GM12864 (cell line): Measurements from ENCODE around the gene GPBP1.
"Not testable (repeated sequence)": the region's sequence is repeated elsewhere in the genome, so short reads cannot be mapped to it uniquely, and the experiment has no call there.

Source experiments
- DNase-seq: peaks from one replicate; pipeline ENCODE4 v3.0.0-alpha.2; 2011; ENCODE audit warnings: low read depth
- H3K4me3 ChIP-seq: 2 replicates; pipeline ENCODE4 v1.5.1; 2011; ENCODE audit warnings: mild to moderate bottlenecking, low read depth, low read length, control low read depth
- CTCF ChIP-seq: IDR thresholded peaks from 2 replicates; pipeline ENCODE4 v1.5.1; 2011; ENCODE audit warnings: low read depth, mild to moderate bottlenecking, moderate library complexity, low read length, control low read depth, inconsistent platforms; ENCODE audit errors: missing control alignments

The GPBP1 gene

GRCh38 chr5:57177479-57178156 is 3.8 kb downstream of the GPBP1 start:
- peak overlapping the region; percentile 41 for H3K4me3 ChIP-seq

GRCh38 chr5:57178238-57178637 is 4.4 kb downstream of the GPBP1 start:
- H3K4me3 ChIP-seq = peak overlapping the region; percentile 41

More at GRCh38 chr5:57177479-57178156, 3.8 kb downstream of the GPBP1 start:
- no peak for DNase-seq
- TF ChIP-seq CTCF = no peak

GRCh38 chr5:57179262-57180200 is 5.7 kb downstream of the GPBP1 start:
- no peak for TF ChIP-seq CTCF

More at GRCh38 chr5:57178238-57178637, 4.4 kb downstream of the GPBP1 start:
- DNase-seq = not testable (repeated sequence)

GRCh38 chr5:57181154-57181553 is 7.3 kb downstream of the GPBP1 start:
- TF ChIP-seq CTCF = no peak
- H3K4me3 ChIP-seq = peak overlapping the region; percentile 5
- no peak for DNase-seq

More at GRCh38 chr5:57179262-57180200, 5.7 kb downstream of the GPBP1 start:
- no peak for DNase-seq
- H3K4me3 ChIP-seq = peak overlapping the region; percentile 41

- TF ChIP-seq CTCF = no peak
- H3K4me3 ChIP-seq = no peak overlapping the region
- no peak for DNase-seq
Measured at GRCh38 chr5:57184322-57184721, 10.5 kb downstream of the GPBP1 start.

- TF ChIP-seq CTCF = no peak
- no peak for DNase-seq
- no peak overlapping the region for H3K4me3 ChIP-seq
Measured at GRCh38 chr5:57185313-57185712, 11.5 kb downstream of the GPBP1 start.

- no peak for DNase-seq
- H3K4me3 ChIP-seq = no peak overlapping the region
- no peak for TF ChIP-seq CTCF
Measured at GRCh38 chr5:57186194-57186593, 12.3 kb downstream of the GPBP1 start.

GRCh38 chr5:57187977-57188376 is 14.1 kb downstream of the GPBP1 start:
- DNase-seq, H3K4me3 ChIP-seq: not testable (repeated sequence)
